Astrocyte of the cerebellum (primary cell): ENCODE results near the gene ZNF219.

Experiments
- DNase-seq: peaks from one replicate; pipeline ENCODE4 v3.0.0-alpha.2; 2011; ENCODE audit warnings: low read depth
- H3K4me3 ChIP-seq: 2 replicates; pipeline ENCODE4 v1.5.1; 2011; ENCODE audit warnings: mild to moderate bottlenecking, low read depth, low read length, moderate library complexity
- in situ Hi-C: cut with HindIII; loops from 2 replicates; pipeline ENCODE4 v1.10.0; 2017; ENCODE audit warnings: low sequenced_read_pairs
- TF ChIP-seq, protein P1 (sequence below): IDR thresholded peaks from 2 replicates; pipeline ENCODE4 v1.5.1; 2012; ENCODE audit warnings: low read length, low read depth, moderate library complexity, mild to moderate bottlenecking; ENCODE audit errors: missing control alignments

Gene ZNF219

GRCh38 chr14:21074398-21075272 is 23.8 kb downstream of the ZNF219 start:
- TF ChIP-seq, protein P1, sequence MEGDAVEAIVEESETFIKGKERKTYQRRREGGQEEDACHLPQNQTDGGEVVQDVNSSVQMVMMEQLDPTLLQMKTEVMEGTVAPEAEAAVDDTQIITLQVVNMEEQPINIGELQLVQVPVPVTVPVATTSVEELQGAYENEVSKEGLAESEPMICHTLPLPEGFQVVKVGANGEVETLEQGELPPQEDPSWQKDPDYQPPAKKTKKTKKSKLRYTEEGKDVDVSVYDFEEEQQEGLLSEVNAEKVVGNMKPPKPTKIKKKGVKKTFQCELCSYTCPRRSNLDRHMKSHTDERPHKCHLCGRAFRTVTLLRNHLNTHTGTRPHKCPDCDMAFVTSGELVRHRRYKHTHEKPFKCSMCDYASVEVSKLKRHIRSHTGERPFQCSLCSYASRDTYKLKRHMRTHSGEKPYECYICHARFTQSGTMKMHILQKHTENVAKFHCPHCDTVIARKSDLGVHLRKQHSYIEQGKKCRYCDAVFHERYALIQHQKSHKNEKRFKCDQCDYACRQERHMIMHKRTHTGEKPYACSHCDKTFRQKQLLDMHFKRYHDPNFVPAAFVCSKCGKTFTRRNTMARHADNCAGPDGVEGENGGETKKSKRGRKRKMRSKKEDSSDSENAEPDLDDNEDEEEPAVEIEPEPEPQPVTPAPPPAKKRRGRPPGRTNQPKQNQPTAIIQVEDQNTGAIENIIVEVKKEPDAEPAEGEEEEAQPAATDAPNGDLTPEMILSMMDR = no peak
- no peak for DNase-seq
- in situ Hi-C loops = no loop called here
- H3K4me3 ChIP-seq = no peak overlapping the region

- in situ Hi-C loops = no loop called here
These were observed 24.5 kb downstream of the ZNF219 start for GRCh38 chr14:21073921-21074320.

DNA sequence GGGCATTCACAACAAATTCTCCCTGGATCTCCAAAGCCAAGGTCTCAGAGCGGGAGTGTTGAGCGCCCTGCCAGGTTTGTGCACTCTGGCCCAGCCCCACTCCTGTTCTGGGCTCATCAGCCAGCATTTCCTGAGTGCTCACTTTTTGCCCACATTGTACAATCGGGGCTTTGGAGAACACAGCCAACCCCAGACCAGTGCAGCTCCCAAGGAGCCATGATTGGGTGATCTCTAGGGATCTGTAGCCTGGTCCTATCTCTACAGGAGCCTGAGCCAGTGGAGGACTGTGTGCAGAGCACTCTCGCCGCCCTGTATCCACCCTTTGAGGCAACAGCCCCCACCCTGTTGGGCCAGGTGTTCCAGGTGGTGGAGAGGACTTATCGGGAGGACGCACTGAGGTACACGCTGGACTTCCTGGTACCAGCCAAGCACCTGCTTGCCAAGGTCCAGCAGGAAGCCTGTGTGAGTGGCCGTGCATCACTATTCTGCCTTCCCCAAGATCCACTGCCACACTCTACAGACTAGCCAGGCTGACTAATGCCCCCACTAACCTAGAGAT is 25.6 kb downstream of the ZNF219 start:
- TF ChIP-seq, protein P1 = no peak
- no peak for DNase-seq
- in situ Hi-C loops = no loop called here
- H3K4me3 ChIP-seq = no peak overlapping the region

More at GRCh38 chr14:21073921-21074320, 24.5 kb downstream of the ZNF219 start:
- DNase-seq = no peak
- H3K4me3 ChIP-seq = no peak overlapping the region
- TF ChIP-seq, protein P1 = no peak

DNA sequence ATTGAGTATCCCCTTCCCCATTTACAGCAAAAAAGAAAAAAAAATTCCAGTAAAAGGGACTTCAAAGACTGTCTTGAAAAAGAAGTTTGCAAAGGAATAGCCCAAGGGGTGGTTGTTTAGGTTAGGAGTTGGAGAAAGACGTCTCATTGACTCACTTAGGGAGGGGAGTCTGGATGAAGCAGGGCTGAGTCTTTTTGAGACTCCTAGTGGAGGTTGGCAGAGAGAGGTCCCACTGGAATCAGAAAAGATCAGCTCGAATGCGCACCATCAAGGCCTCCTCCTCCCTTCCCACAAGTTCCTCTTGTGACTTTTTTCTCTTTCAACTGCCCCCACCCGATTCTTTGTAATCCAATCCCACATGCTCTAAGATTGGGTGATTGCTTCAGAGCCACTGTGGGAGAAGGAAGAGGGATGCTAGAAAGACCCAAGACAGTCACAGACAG is 26.4 kb downstream of the ZNF219 start:
- no peak for DNase-seq
- in situ Hi-C loops = no loop called here
- H3K4me3 ChIP-seq = peak overlapping the region; percentile 90
- TF ChIP-seq, protein P1 = peak; percentile 13

DNA sequence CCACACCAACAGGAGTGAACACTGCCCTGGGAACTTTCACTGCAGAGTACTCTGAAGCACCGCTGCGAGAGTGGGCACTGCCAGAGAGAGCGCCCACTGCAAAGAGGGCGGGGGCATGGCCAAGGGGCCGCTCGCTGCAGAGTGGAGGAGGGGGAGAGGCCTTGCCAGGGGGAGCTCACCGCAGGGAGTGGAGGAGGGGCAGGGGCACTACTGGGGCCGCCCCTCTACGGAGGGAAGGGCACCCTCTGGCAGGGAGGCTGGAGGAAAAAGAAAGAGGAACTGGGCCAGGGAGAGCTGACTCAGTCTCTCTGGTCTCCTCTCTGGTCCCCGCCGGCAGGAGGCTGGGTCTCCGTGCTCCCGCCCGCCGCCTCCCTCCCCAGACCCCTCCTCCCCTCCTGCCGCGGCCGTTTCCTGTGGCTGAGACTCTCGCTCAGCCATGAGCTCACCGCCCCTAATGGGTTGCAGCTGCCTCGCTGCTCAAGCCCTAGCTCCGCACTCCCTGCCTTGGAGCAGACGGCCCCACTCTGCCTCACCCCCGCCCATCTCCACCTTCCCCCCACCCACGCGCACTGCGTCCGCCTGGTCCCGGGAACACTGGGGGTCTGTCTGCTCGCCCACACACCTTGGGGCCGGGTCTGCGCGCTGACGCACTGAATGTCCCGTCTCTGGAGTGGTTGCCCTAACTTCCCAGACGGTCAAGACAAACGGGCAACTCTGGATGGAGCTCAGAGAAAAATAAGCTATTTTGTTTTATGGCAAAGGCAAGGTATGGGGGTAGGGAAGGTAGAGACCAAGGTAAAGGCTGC is 27.0 kb downstream of the ZNF219 start:
- H3K4me3 ChIP-seq = peak overlapping the region; percentile 90
- TF ChIP-seq, protein P1 = no peak
- in situ Hi-C loops = no loop called here
- peak; percentile 83 for DNase-seq

DNA sequence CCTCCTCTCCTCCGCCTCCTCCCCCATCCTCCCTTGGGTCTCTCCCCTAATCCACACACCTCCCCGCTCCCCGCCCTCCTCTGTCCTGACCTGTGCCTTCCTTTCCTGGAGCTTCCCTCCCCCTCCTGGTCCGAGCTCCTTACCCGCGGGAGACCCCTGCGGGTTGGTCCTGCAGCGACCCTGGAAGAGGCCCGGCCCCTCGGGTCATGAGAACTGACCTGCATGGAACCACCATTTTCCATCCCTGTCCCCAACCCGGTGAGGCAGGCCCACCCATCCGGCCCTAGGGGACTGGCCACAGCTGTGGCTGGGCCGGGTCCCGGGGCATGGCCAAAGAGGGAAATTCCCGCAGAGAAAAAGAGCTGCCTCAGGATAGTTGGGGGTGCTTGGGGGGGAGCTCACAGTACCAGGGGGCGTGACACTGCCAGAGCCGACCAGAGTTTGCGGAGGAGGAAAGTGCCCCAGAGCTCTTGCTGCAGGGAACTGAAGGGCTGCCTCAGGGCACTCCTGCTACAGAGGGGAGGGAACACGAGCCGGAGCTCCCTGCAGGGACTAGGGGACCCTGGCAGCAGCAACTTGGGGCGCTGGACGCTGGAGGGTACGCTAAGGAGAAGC is 27.7 kb downstream of the ZNF219 start:
- DNase-seq = no peak
- in situ Hi-C loops = no loop called here
- H3K4me3 ChIP-seq = peak overlapping the region; percentile 90
- TF ChIP-seq, protein P1 = no peak
